HEK293 (cell line): ENCODE measurements around the gene LPP.

Experiments
- CTCF ChIA-PET: fragments of 350-600 bp; formaldehyde crosslinking; extraction: SDS; loops from one replicate; lab custom pipeline; 2021; ENCODE audit warnings: antibody characterized with exemption; lab: Yijun Ruan, JAX
- POLR2A ChIA-PET: fragments of 300-600 bp; formaldehyde crosslinking; extraction: SDS; loops from one replicate; lab custom pipeline; 2020; ENCODE audit warnings: antibody characterized with exemption, inconsistent platforms; lab: Yijun Ruan, JAX
- H3K27ac ChIP-seq: fragments of 200-500 bp; sonication (Bioruptor generic); 2 replicates; pipeline ENCODE4 v1.5.1; 2014; ENCODE audit warnings: low read depth, low read length, control low read depth, inconsistent platforms; ENCODE audit errors: extremely low read depth
- H3K36me3 ChIP-seq, 2 experiments: fragments of 200-500 bp in 1 of 2; sonication (Bioruptor generic) in 1 of 2; 1 replicate in 1 of 2; 2 replicates in 1 of 2; pipeline ENCODE4 v1.5.1; 2014 to 2017; ENCODE audit warnings: inconsistent platforms in 2 of 2, low read length in 2 of 2; ENCODE audit not compliant: control insufficient read depth in 2 of 2, insufficient read depth in 1 of 2
- H3K4me1 ChIP-seq: fragments of 200-500 bp; sonication (Bioruptor generic); 2 replicates; pipeline ENCODE4 v1.5.1; 2014; ENCODE audit warnings: mild to moderate bottlenecking, low read length, inconsistent platforms; ENCODE audit not compliant: control insufficient read depth, insufficient read depth
- H3K4me3 ChIP-seq: 2 replicates; pipeline ENCODE4 v1.5.1; 2011; ENCODE audit warnings: low read depth, mild to moderate bottlenecking, control low read depth, low read length, moderate library complexity
- H3K9me3 ChIP-seq: fragments of 200-500 bp; sonication (Bioruptor generic); 2 replicates; pipeline ENCODE4 v1.5.1; 2014; ENCODE audit warnings: low read depth, low read length, inconsistent platforms; ENCODE audit not compliant: control insufficient read depth, insufficient read depth
- BCL11A ChIP-seq: fragments of 450-650 bp; formaldehyde crosslinking; IDR thresholded peaks from 2 replicates; pipeline ENCODE4 v1.5.1; 2016; ENCODE audit warnings: low read depth, missing biosample characterization, missing genetic modification characterization
- KLF8 ChIP-seq: fragments of 450-650 bp; formaldehyde crosslinking; IDR thresholded peaks from 2 replicates; pipeline ENCODE4 v1.5.1; 2016; ENCODE audit warnings: missing biosample characterization, missing genetic modification characterization
- REST ChIP-seq: fragments of 450-650 bp; formaldehyde crosslinking; IDR thresholded peaks from 2 replicates; pipeline ENCODE4 v1.5.1; 2016; ENCODE audit warnings: missing biosample characterization, missing genetic modification characterization
- ZBTB10 ChIP-seq: fragments of 450-650 bp; formaldehyde crosslinking; IDR thresholded peaks from 2 replicates; pipeline ENCODE4 v1.5.1; 2016; ENCODE audit warnings: missing biosample characterization, missing genetic modification characterization
- ZNF174 ChIP-seq: fragments of 450-650 bp; formaldehyde crosslinking; IDR thresholded peaks from 2 replicates; pipeline ENCODE4 v1.5.0; 2017; ENCODE audit warnings: missing biosample characterization, mild to moderate bottlenecking, missing genetic modification characterization
- ZNF335 ChIP-seq: fragments of 450-650 bp; formaldehyde crosslinking; conservative IDR thresholded peaks from 2 replicates; pipeline ENCODE4 v1.5.1; 2016; ENCODE audit warnings: missing biosample characterization, missing genetic modification characterization
- ZNF341 ChIP-seq: fragments of 450-650 bp; formaldehyde crosslinking; IDR thresholded peaks from 2 replicates; pipeline ENCODE4; 2016; ENCODE audit warnings: low read depth, missing biosample characterization, missing genetic modification characterization
- ZNF521 ChIP-seq: fragments of 450-650 bp; formaldehyde crosslinking; IDR thresholded peaks from 2 replicates; pipeline ENCODE4 v1.5.1; 2017; ENCODE audit warnings: missing biosample characterization, mild to moderate bottlenecking, missing genetic modification characterization
- ZNF544 ChIP-seq: fragments of 450-650 bp; formaldehyde crosslinking; IDR thresholded peaks from 2 replicates; pipeline ENCODE4 v1.5.0; 2017; ENCODE audit warnings: missing biosample characterization, missing genetic modification characterization
- ZNF610 ChIP-seq: fragments of 450-650 bp; formaldehyde crosslinking; IDR thresholded peaks from 2 replicates; pipeline ENCODE4 v1.5.1; 2016; ENCODE audit warnings: missing biosample characterization, missing genetic modification characterization, borderline replicate concordance
- ZNF704 ChIP-seq: fragments of 450-650 bp; formaldehyde crosslinking; IDR thresholded peaks from 2 replicates; pipeline ENCODE4 v1.5.1; 2016; ENCODE audit warnings: missing biosample characterization, missing genetic modification characterization
- ZNF791 ChIP-seq: fragments of 450-650 bp; formaldehyde crosslinking; IDR thresholded peaks from 2 replicates; pipeline ENCODE4 v1.5.1; 2016; ENCODE audit warnings: missing biosample characterization, missing genetic modification characterization

LPP gene

GRCh38 chr3:188664795-188665194 lies 510.8 kb downstream of the LPP start:
- Histone ChIP-seq H3K4me3 (no peak overlapping the region), H3K27ac (no peak overlapping the region), H3K4me1 (no peaks in the 10 kb centered on the region), H3K36me3 (no peaks in the 10 kb centered on the region), H3K9me3 (no peaks in the 10 kb centered on the region)
- ChIA-PET CTCF (interaction anchor here (1.5 kb wide), 1 partner anchor 290 kb away, joined by 3 read pairs; no protein-coding TSS in a partner anchor), POLR2A (no interaction called here)
- no peak for TF ChIP-seq ZNF791
- TF ChIP-seq ZNF341 (tag by site-specific recombination), result no peak
- TF ChIP-seq ZNF544 (tag by site-specific recombination), result no peak
- TF ChIP-seq ZNF521 (tag by site-specific recombination), result no peak
- TF ChIP-seq ZNF174, result no peak
- TF ChIP-seq KLF8 (tag by site-specific recombination), result no peak
- no peak for TF ChIP-seq REST (tag by site-specific recombination)

GRCh38 chr3:188667926-188668325 lies 514.0 kb downstream of the LPP start:
- TF ChIP-seq ZNF610 (tag by site-specific recombination), result no peak
- TF ChIP-seq ZNF704, result no peak
- Histone ChIP-seq H3K9me3 (no peaks in the 10 kb centered on the region), H3K4me3 (no peak overlapping the region), H3K36me3 (no peaks in the 10 kb centered on the region), H3K27ac (no peak overlapping the region), H3K4me1 (no peaks in the 10 kb centered on the region)
- CTCF ChIA-PET, result interaction anchor here (0.6 to 0.7 kb wide), 2 partner anchors 13 to 927 kb away, joined by 3 read pairs; no protein-coding TSS in a partner anchor
- POLR2A ChIA-PET, result no interaction called here

GRCh38 chr3:188670446-188670845 lies 516.5 kb downstream of the LPP start:
- TF ChIP-seq BCL11A, result no peak
- no peak for TF ChIP-seq ZNF335 (tag by site-specific recombination)
- TF ChIP-seq ZBTB10 (tag by site-specific recombination), result no peak
- Histone ChIP-seq H3K27ac (no peak overlapping the region), H3K9me3 (no peaks in the 10 kb centered on the region), H3K36me3 (no peaks in the 10 kb centered on the region), H3K4me3 (no peak overlapping the region), H3K4me1 (no peaks in the 10 kb centered on the region)
- CTCF ChIA-PET, result no interaction called here
- POLR2A ChIA-PET, result no interaction called here
